AG04450 (cell line): ENCODE measurements around the gene NUP188. TPM values are rescaled to one million over a fixed set of nuclear protein-coding genes. Genes with fewer than 3 reads are reported as not detected.

ENCODE experiments used
- CTCF ChIA-PET: fragments of 300-600, 350-600 bp; formaldehyde crosslinking; extraction: SDS; loops from one replicate; lab custom pipeline; 2022; ENCODE audit warnings: antibody characterized with exemption, inconsistent platforms; lab: Charles Lee
- POLR2A ChIA-PET: fragments of 350-600 bp; formaldehyde crosslinking; extraction: SDS; loops from one replicate; lab custom pipeline; 2021; ENCODE audit warnings: antibody characterized with exemption, inconsistent platforms; lab: Yijun Ruan, JAX
- DNase-seq: peaks from one replicate; pipeline ENCODE4 v3.0.0-alpha.2; 2011; ENCODE audit warnings: low read depth, low spot score
- H3K27ac ChIP-seq: one replicate; pipeline ENCODE4 v1.5.1; 2012; ENCODE audit warnings: low read depth, low read length, control low read depth
- H3K27me3 ChIP-seq: one replicate; pipeline ENCODE4 v1.6.0; 2012; ENCODE audit warnings: low read length; ENCODE audit not compliant: control insufficient read depth, insufficient read depth
- H3K4me3 ChIP-seq: 2 replicates; pipeline ENCODE4 v1.5.1; 2011; ENCODE audit warnings: mild to moderate bottlenecking, low read depth, low read length, control low read depth
- H3K9me3 ChIP-seq: 2 replicates; pipeline ENCODE4 v1.5.1; 2012; ENCODE audit warnings: low read length; ENCODE audit not compliant: control insufficient read depth, insufficient read depth
- polyA plus RNA-seq: library from polyadenylated mRNA; depleted of rRNA; stranded (reverse); fragments of >200 nt; gene quantifications from 2 replicates; pipeline ENCODE4 v1.2.3, GENCODE V29; 2011
- TF ChIP-seq, protein P1 (sequence below): IDR thresholded peaks from 2 replicates; pipeline ENCODE4 v1.5.1; 2011; ENCODE audit warnings: low read depth, low read length, control low read depth, inconsistent platforms

Gene NUP188
- polyA plus RNA-seq, 1 experiment: 46.3 TPM

GRCh38 chr9:129014124-129014523, 66.6 kb downstream of the NUP188 start:
- no peaks in the 10 kb centered on the region for H3K27me3 ChIP-seq
- H3K4me3 ChIP-seq: no peak overlapping the region
- no peaks in the 10 kb centered on the region; the same call in 1 of the 2 replicates for H3K9me3 ChIP-seq
- ChIA-PET POLR2A (no interaction called here), CTCF (interaction anchor here (1.1 to 1.2 kb wide), 2 partner anchors 14 to 118 kb away, joined by 3 read pairs; partner anchors contain the start of gene SH3GLB2)
- no peak for DNase-seq
- TF ChIP-seq, protein P1, sequence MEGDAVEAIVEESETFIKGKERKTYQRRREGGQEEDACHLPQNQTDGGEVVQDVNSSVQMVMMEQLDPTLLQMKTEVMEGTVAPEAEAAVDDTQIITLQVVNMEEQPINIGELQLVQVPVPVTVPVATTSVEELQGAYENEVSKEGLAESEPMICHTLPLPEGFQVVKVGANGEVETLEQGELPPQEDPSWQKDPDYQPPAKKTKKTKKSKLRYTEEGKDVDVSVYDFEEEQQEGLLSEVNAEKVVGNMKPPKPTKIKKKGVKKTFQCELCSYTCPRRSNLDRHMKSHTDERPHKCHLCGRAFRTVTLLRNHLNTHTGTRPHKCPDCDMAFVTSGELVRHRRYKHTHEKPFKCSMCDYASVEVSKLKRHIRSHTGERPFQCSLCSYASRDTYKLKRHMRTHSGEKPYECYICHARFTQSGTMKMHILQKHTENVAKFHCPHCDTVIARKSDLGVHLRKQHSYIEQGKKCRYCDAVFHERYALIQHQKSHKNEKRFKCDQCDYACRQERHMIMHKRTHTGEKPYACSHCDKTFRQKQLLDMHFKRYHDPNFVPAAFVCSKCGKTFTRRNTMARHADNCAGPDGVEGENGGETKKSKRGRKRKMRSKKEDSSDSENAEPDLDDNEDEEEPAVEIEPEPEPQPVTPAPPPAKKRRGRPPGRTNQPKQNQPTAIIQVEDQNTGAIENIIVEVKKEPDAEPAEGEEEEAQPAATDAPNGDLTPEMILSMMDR: no peak
- H3K27ac ChIP-seq: no peak overlapping the region

GRCh38 chr9:129014608-129015007, 67.1 kb downstream of the NUP188 start:
- Histone ChIP-seq H3K27ac (no peak overlapping the region), H3K4me3 (no peak overlapping the region), H3K27me3 (no peaks in the 10 kb centered on the region), H3K9me3 (no peaks in the 10 kb centered on the region; the same call in 1 of the 2 replicates)
- POLR2A ChIA-PET: no interaction called here
- DNase-seq: no peak
- CTCF ChIA-PET: interaction anchor here (1.1 to 1.6 kb wide), 3 partner anchors 8 to 117 kb away, joined by 3 to 7 read pairs (median 4); partner anchors contain the start of gene SH3GLB2
- TF ChIP-seq, protein P1: no peak

- H3K4me3 ChIP-seq: no peak overlapping the region
- CTCF ChIA-PET: interaction anchor here (3.6 kb wide), 1 partner anchor 14 kb away, joined by 14 read pairs; no protein-coding TSS in a partner anchor
- POLR2A ChIA-PET: interaction anchor here (0.9 kb wide), 1 partner anchor 12 kb away, joined by 3 read pairs; no protein-coding TSS in a partner anchor
- H3K27me3 ChIP-seq: no peaks in the 10 kb centered on the region
- no peak overlapping the region for H3K27ac ChIP-seq
- DNase-seq: no peak
- TF ChIP-seq, protein P1: no peak
- no peaks in the 10 kb centered on the region for H3K9me3 ChIP-seq
Observed at GRCh38 chr9:129021091-129021490, 73.6 kb downstream of the NUP188 start.

DNA sequence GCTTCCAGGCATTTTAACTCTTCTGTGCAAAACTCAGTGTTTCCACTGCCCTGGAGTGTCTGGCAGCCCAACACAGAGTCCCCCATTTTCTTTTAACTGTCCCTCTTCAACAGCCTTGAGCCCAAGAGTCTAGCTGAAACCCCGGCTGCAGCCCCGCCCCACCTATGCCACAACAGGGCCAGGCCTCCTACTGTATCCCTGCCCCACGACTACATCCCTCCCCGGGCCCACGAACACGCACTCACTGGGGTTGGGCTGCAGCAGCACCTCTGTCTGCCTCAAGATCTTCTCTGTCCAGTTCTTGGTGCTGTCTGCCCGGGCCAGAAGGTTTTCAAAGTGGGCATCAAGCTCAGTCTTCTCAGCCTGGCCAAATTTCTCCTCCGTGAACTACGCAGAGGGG, 74.5 kb downstream of the NUP188 start:
- ChIA-PET POLR2A (no interaction called here), CTCF (interaction anchor here (1.1 kb wide), 1 partner anchor 16 kb away, joined by 3 read pairs; no protein-coding TSS in a partner anchor)
- no peaks in the 10 kb centered on the region for H3K9me3 ChIP-seq
- TF ChIP-seq, protein P1: no peak
- no peaks in the 10 kb centered on the region for H3K27me3 ChIP-seq
- H3K4me3 ChIP-seq: no peak overlapping the region
- no peak for DNase-seq
- H3K27ac ChIP-seq: no peak overlapping the region
